ENCODE measurements around the gene FETUB.

The FETUB gene, protein sequence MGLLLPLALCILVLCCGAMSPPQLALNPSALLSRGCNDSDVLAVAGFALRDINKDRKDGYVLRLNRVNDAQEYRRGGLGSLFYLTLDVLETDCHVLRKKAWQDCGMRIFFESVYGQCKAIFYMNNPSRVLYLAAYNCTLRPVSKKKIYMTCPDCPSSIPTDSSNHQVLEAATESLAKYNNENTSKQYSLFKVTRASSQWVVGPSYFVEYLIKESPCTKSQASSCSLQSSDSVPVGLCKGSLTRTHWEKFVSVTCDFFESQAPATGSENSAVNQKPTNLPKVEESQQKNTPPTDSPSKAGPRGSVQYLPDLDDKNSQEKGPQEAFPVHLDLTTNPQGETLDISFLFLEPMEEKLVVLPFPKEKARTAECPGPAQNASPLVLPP

GRCh38 chr3:186639778-186640472, at the start of gene FETUB:
FETUB (plus strand) TSS chr3:186640399; CDS start chr3:186640461, 62 bp downstream.
- POLR2A ChIA-PET = no interaction called here
- Histone ChIP-seq H3K4me1 (ENCODE audit: control insufficient read depth, insufficient read depth, low read length) (no peaks in the 10 kb centered on the region), H3K4me3 (ENCODE audit: low read depth, low read length) (no peak within 1 kb of the TSS), H3K9me3 (ENCODE audit: control insufficient read depth, insufficient read depth, low read depth, low read length) (no peaks in the 10 kb centered on the region), H3K27ac (ENCODE audit: extremely low read depth, low read depth, low read length) (no peak within 1 kb of the TSS), H3K36me3 (ENCODE audit: control insufficient read depth in 2 of 2, insufficient read depth in 1 of 2, low read length in 2 of 2) (no peaks in the 10 kb centered on the region)
- TF ChIP-seq ZNF426 (tag by site-specific recombination; IDR thresholded peaks at IDR 0.05) (no peak), ZNF239 (tag by site-specific recombination; IDR thresholded peaks at IDR 0.05) (no peak), ZNF133 (tag by site-specific recombination; IDR thresholded peaks at IDR 0.05) (no peak), ZNF629 (tag by site-specific recombination; IDR thresholded peaks at IDR 0.05) (no peak), ZNF324 (tag by site-specific recombination; IDR thresholded peaks at IDR 0.05) (no peak)
- CTCF ChIA-PET = no interaction called here

GRCh38 chr3:186590580-186591295, 49.5 kb upstream of the FETUB start:
- H3K27ac ChIP-seq (ENCODE audit: extremely low read depth, low read depth, low read length) = no peak overlapping the region
- TF ChIP-seq HOXD13 (CRISPR knock-in tag; IDR thresholded peaks at IDR 0.05; ENCODE audit: borderline replicate concordance) (no peak), ZNF354C (tag by site-specific recombination; IDR thresholded peaks at IDR 0.05; ENCODE audit: borderline replicate concordance, low read depth) (no peak), ZNF610 (tag by site-specific recombination; IDR thresholded peaks at IDR 0.05; ENCODE audit: borderline replicate concordance) (no peak), PRDM2 (tag by site-specific recombination; IDR thresholded peaks at IDR 0.05; ENCODE audit: borderline replicate concordance) (no peak), GLI4 (tag by site-specific recombination; IDR thresholded peaks at IDR 0.05) (no peak), ZSCAN16 (tag by site-specific recombination; IDR thresholded peaks at IDR 0.05) (no peak), SP3 (tag by site-specific recombination; IDR thresholded peaks at IDR 0.05) (no peak), ZNF221 (tag by site-specific recombination; IDR thresholded peaks at IDR 0.05; ENCODE audit: borderline replicate concordance) (no peak), ZNF174 (tag by site-specific recombination; IDR thresholded peaks at IDR 0.05) (no peak), KLF7 (tag by site-specific recombination; IDR thresholded peaks at IDR 0.05; ENCODE audit: borderline replicate concordance) (no peak), ZNF747 (tag by site-specific recombination; IDR thresholded peaks at IDR 0.05) (no peak), ZNF341 (tag by site-specific recombination; IDR thresholded peaks at IDR 0.05; ENCODE audit: low read depth) (no peak)
- H3K36me3 ChIP-seq (ENCODE audit: control insufficient read depth in 2 of 2, insufficient read depth in 1 of 2, low read length in 2 of 2) = peaks cover 0 to 6% of the 10 kb centered on the region in 2 experiments; a peak in 1 of 3 replicates
- no peak overlapping the region for H3K4me3 ChIP-seq (ENCODE audit: low read depth, low read length)
- POLR2A ChIA-PET = interaction anchor here (0.7 to 1.2 kb wide), 2 partner anchors 20 to 127 kb away, joined by 3 to 5 read pairs; partner anchors contain the start of gene DNAJB11
- CTCF ChIA-PET = interaction anchor here (0.5 to 8.5 kb wide), 6 partner anchors 19 to 376 kb away, joined by 3 to 59 read pairs (median 3); partner anchors contain the start of gene AHSG
- no peaks in the 10 kb centered on the region for H3K9me3 ChIP-seq (ENCODE audit: control insufficient read depth, insufficient read depth, low read depth, low read length)
- no peaks in the 10 kb centered on the region for H3K4me1 ChIP-seq (ENCODE audit: control insufficient read depth, insufficient read depth, low read length)
